Activated naive CD4-positive, alpha-beta T cell treated with anti-CD3 and anti-CD28 coated beads, Interleukin-2, amount 50 U/mL, for 72 hours (primary cell): ENCODE results near the gene KDM2A. TPM values are rescaled to one million over a fixed set of nuclear protein-coding genes. Genes with fewer than 3 reads are reported as not detected.

ENCODE experiments used
- ATAC-seq, 2 donors: fragments of 150-1000 bp; cut with Tn5 transposase; 2 replicates each; pipeline ENCODE4 v1.10.0; 2021; ENCODE audit warnings: mild to moderate bottlenecking in 2 of 2, moderate library complexity in 2 of 2
- DNase-seq, 2 donors: peaks; one replicate each; pipeline ENCODE4 v3.0.0; 2021 to 2022; ENCODE audit warnings: low spot score in 2 of 2
- H3K27ac Mint-ChIP-seq, 2 donors: one replicate each; pipeline ENCODE4 v1.8.0; 2022; ENCODE audit warnings: mild to moderate bottlenecking in 2 of 2, mixed read lengths in 2 of 2
- H3K36me3 Mint-ChIP-seq, 2 donors: one replicate each; pipeline ENCODE4 v1.8.0; 2022; ENCODE audit warnings: mixed read lengths in 2 of 2
- H3K9me3 Mint-ChIP-seq, 2 donors: one replicate each; pipeline ENCODE4 v1.8.0; 2022; ENCODE audit warnings: mixed read lengths in 2 of 2
- total RNA-seq, 2 donors: library from RNA; stranded (reverse); gene quantifications; one replicate each; pipeline ENCODE4 v1.2.3, GENCODE V29; 2022

Gene KDM2A
- total RNA-seq, 2 donors from 2014 or later = 82.7 to 97.5 TPM

- Mint-ChIP-seq H3K9me3 (no peaks in the 10 kb centered on the region), H3K27ac (peak overlapping the region; percentile 99 to 100), H3K36me3 (peaks cover 44 to 48% of the 10 kb centered on the region in 2 donors)
- DNase-seq (no peak), ATAC-seq (no peak)
Observed at GRCh38 chr11:67238894-67239782, 120.1 kb downstream of the KDM2A start.

- Mint-ChIP-seq H3K27ac (peak overlapping the region; percentile 99 to 100), H3K36me3 (peaks cover 44 to 50% of the 10 kb centered on the region in 2 donors), H3K9me3 (no peaks in the 10 kb centered on the region)
- peak; percentile 93 to 96 for DNase-seq
- ATAC-seq = peak; percentile 92
Observed at GRCh38 chr11:67239783-67240575, 120.9 kb downstream of the KDM2A start.

GRCh38 chr11:67240576-67241389 is 121.7 kb downstream of the KDM2A start:
- peaks cover 45 to 58% of the 10 kb centered on the region in 2 donors for H3K36me3 Mint-ChIP-seq
- DNase-seq (peak; percentile 80 to 83), ATAC-seq (peak; percentile 54 to 56)
- H3K9me3 Mint-ChIP-seq = no peaks in the 10 kb centered on the region
- peak overlapping the region; percentile 99 to 100 for H3K27ac Mint-ChIP-seq

- Mint-ChIP-seq H3K36me3 (peaks cover 50 to 68% of the 10 kb centered on the region in 2 donors), H3K27ac (peak overlapping the region; percentile 99 to 100), H3K9me3 (no peaks in the 10 kb centered on the region)
- ATAC-seq (no peak), DNase-seq (no peak)
Observed at GRCh38 chr11:67242548-67242947, 123.5 kb downstream of the KDM2A start.

GRCh38 chr11:67243051-67243450 is 124.0 kb downstream of the KDM2A start:
- no peak for ATAC-seq
- DNase-seq = no peak
- no peaks in the 10 kb centered on the region for H3K9me3 Mint-ChIP-seq
- H3K36me3 Mint-ChIP-seq = peaks cover 54 to 72% of the 10 kb centered on the region in 2 donors
- H3K27ac Mint-ChIP-seq = peak overlapping the region; percentile 99 to 100

GRCh38 chr11:67245046-67245445 is 126.0 kb downstream of the KDM2A start:
- no peak for DNase-seq
- Mint-ChIP-seq H3K9me3 (no peaks in the 10 kb centered on the region), H3K36me3 (peaks cover 68 to 89% of the 10 kb centered on the region in 2 donors), H3K27ac (peak overlapping the region in 1 of 2 donors; percentile 73)
- ATAC-seq = no peak

- peaks cover 41 to 61% of the 10 kb centered on the region in 2 donors for H3K36me3 Mint-ChIP-seq
- no peak for ATAC-seq
- no peaks in the 10 kb centered on the region for H3K9me3 Mint-ChIP-seq
- peak overlapping the region; percentile 53 to 60 for H3K27ac Mint-ChIP-seq
- DNase-seq = no peak
Observed at GRCh38 chr11:67247946-67248550, 129.0 kb downstream of the KDM2A start.

GRCh38 chr11:67248653-67249052 is 129.6 kb downstream of the KDM2A start:
- Mint-ChIP-seq H3K9me3 (no peaks in the 10 kb centered on the region), H3K36me3 (peaks cover 39 to 58% of the 10 kb centered on the region in 2 donors), H3K27ac (peak overlapping the region; percentile 53 to 60)
- DNase-seq (no peak), ATAC-seq (no peak)

- ATAC-seq (no peak), DNase-seq (no peak)
- Mint-ChIP-seq H3K36me3 (peaks cover 46 to 55% of the 10 kb centered on the region in 2 donors), H3K9me3 (no peaks in the 10 kb centered on the region), H3K27ac (peak overlapping the region; percentile 50 to 53)
Observed at GRCh38 chr11:67250059-67251043, 131.3 kb downstream of the KDM2A start.

- ATAC-seq = no peak
- peak overlapping the region; percentile 64 to 87 for H3K27ac Mint-ChIP-seq
Observed at GRCh38 chr11:67251841-67252240, 132.8 kb downstream of the KDM2A start.

GRCh38 chr11:67252831-67253239 is 133.8 kb downstream of the KDM2A start:
- no peak for DNase-seq
- peaks cover 42 to 49% of the 10 kb centered on the region in 2 donors for H3K36me3 Mint-ChIP-seq
- no peaks in the 10 kb centered on the region for H3K9me3 Mint-ChIP-seq
- no peak overlapping the region for H3K27ac Mint-ChIP-seq
- ATAC-seq = peak; percentile 43 to 70

More at GRCh38 chr11:67251841-67252240, 132.8 kb downstream of the KDM2A start:
- H3K36me3 Mint-ChIP-seq = peaks cover 43 to 49% of the 10 kb centered on the region in 2 donors
- DNase-seq = no peak
- no peaks in the 10 kb centered on the region for H3K9me3 Mint-ChIP-seq

GRCh38 chr11:67253872-67254624 is 135.0 kb downstream of the KDM2A start:
- Mint-ChIP-seq H3K9me3 (no peaks in the 10 kb centered on the region), H3K27ac (peak overlapping the region; percentile 63 to 73), H3K36me3 (peaks cover 32 to 37% of the 10 kb centered on the region in 2 donors)
- DNase-seq (no peak), ATAC-seq (peak in 1 of 2 donors; percentile 25)

- Mint-ChIP-seq H3K36me3 (peaks cover 25 to 30% of the 10 kb centered on the region in 2 donors), H3K9me3 (no peaks in the 10 kb centered on the region), H3K27ac (peak overlapping the region; percentile 63 to 88)
- DNase-seq (no peak), ATAC-seq (no peak)
Observed at GRCh38 chr11:67254798-67255197, 135.7 kb downstream of the KDM2A start.

GRCh38 chr11:67255353-67255752 is 136.3 kb downstream of the KDM2A start:
- no peaks in the 10 kb centered on the region for H3K9me3 Mint-ChIP-seq
- H3K36me3 Mint-ChIP-seq = peaks cover 21 to 26% of the 10 kb centered on the region in 2 donors
- ATAC-seq (no peak), DNase-seq (no peak)
- peak overlapping the region; percentile 63 to 88 for H3K27ac Mint-ChIP-seq
